BLaER1 treated with 17β-estradiol and CSF1 and Interleukin-3, amounts not matched to agents 10 nM and 100 nM (cell line): ENCODE results near the gene ZNF805.

Experiments
- H3K27ac ChIP-seq, 11 experiments: shearing (Covaris generic); formaldehyde crosslinking; 2 replicates each; pipeline ENCODE4 v1.8.1; 2022
- H3K27me3 ChIP-seq, 11 experiments: shearing (Covaris generic); formaldehyde crosslinking; 2 replicates each; pipeline ENCODE4 v1.8.1; 2022
- H3K36me3 ChIP-seq, 11 experiments: shearing (Covaris generic); formaldehyde crosslinking; 2 replicates each; pipeline ENCODE4 v1.8.1; 2022
- H3K4me1 ChIP-seq, 10 experiments: shearing (Covaris generic); formaldehyde crosslinking; 2 replicates each; pipeline ENCODE4 v1.8.1; 2022
- H3K4me2 ChIP-seq, 11 experiments: shearing (Covaris generic); formaldehyde crosslinking; 2 replicates each; pipeline ENCODE4 v1.8.1; 2022
- H3K4me3 ChIP-seq, 10 experiments: shearing (Covaris generic); formaldehyde crosslinking; 2 replicates each; pipeline ENCODE4 v1.8.1; 2022
- H3K9ac ChIP-seq, 11 experiments: shearing (Covaris generic); formaldehyde crosslinking; 2 replicates each; pipeline ENCODE4 v1.8.1; 2022
- H3K9me3 ChIP-seq, 11 experiments: shearing (Covaris generic); formaldehyde crosslinking; replicated peaks in 1 of 11; 2 replicates each; pipeline ENCODE4 v1.8.1; 2022
- H4K20me1 ChIP-seq, 11 experiments: shearing (Covaris generic); formaldehyde crosslinking; 2 replicates each; pipeline ENCODE4 v1.8.1; 2022
- Cebpa-rat ChIP-seq, 11 experiments: shearing (Covaris generic); IDR thresholded peaks; 2 replicates each; pipeline ENCODE4 v1.8.1; 2022

Gene ZNF805

GRCh38 chr19:57292547-57292946 is 52.1 kb downstream of the ZNF805 start:
- H3K27me3 ChIP-seq: no peaks in the 10 kb centered on the region
- no peak overlapping the region for H3K4me3 ChIP-seq
- peaks cover 20 to 100% (median 93%) of the 10 kb centered on the region in 11 experiments; a peak in 21 of 22 replicates for H4K20me1 ChIP-seq
- peaks cover 95 to 100% (median 99%) of the 10 kb centered on the region in 11 experiments for H3K36me3 ChIP-seq
- no peak overlapping the region for H3K9ac ChIP-seq
- no peak for TF ChIP-seq Cebpa-rat (IDR thresholded peaks at IDR 0.05)
- H3K27ac ChIP-seq: no peak overlapping the region
- no peak overlapping the region for H3K4me2 ChIP-seq
- peaks cover 0 to 13% (median 0%) of the 10 kb centered on the region in 10 experiments; a peak in 4 of 20 replicates for H3K4me1 ChIP-seq
- H3K9me3 ChIP-seq: peaks cover 58 to 68% (median 63%) of the 10 kb centered on the region in 11 experiments

GRCh38 chr19:57293719-57294118 is 53.3 kb downstream of the ZNF805 start:
- H4K20me1 ChIP-seq: peaks cover 26 to 100% (median 92%) of the 10 kb centered on the region in 11 experiments; a peak in 20 of 22 replicates
- H3K9ac ChIP-seq: no peak overlapping the region
- H3K27me3 ChIP-seq: no peaks in the 10 kb centered on the region
- H3K27ac ChIP-seq: no peak overlapping the region
- peaks cover 0 to 2% (median 0%) of the 10 kb centered on the region in 10 experiments; a peak in 4 of 20 replicates for H3K4me1 ChIP-seq
- no peak for TF ChIP-seq Cebpa-rat (IDR thresholded peaks at IDR 0.05)
- peaks cover 58 to 66% (median 63%) of the 10 kb centered on the region in 11 experiments for H3K9me3 ChIP-seq
- peaks cover 92 to 100% (median 98%) of the 10 kb centered on the region in 11 experiments for H3K36me3 ChIP-seq
- H3K4me3 ChIP-seq: no peak overlapping the region
- no peak overlapping the region for H3K4me2 ChIP-seq

GRCh38 chr19:57302020-57302465 is 61.6 kb downstream of the ZNF805 start:
- Histone ChIP-seq H3K4me1 (peaks cover 11 to 19% (median 18%) of the 10 kb centered on the region in 10 experiments), H3K27me3 (no peaks in the 10 kb centered on the region), H3K9ac (peak overlapping the region in 6 of 11 experiments; percentile 5 to 45 (median 28); a peak in 4 of 22 replicates), H3K9me3 (no peaks in the 10 kb centered on the region), H3K4me2 (peak overlapping the region; percentile 27 to 83 (median 73); a peak in 20 of 22 replicates), H3K36me3 (peaks cover 62 to 92% (median 86%) of the 10 kb centered on the region in 11 experiments), H3K27ac (peak overlapping the region in 9 of 11 experiments; percentile 37 to 65 (median 54); a peak in 16 of 22 replicates), H3K4me3 (no peak overlapping the region), H4K20me1 (peaks cover 21 to 100% (median 65%) of the 10 kb centered on the region in 11 experiments; a peak in 21 of 22 replicates)
- peak in 5 of 11 experiments; percentile 43 to 74 (median 62); a peak in 8 of 22 replicates for TF ChIP-seq Cebpa-rat (IDR thresholded peaks at IDR 0.05)

GRCh38 chr19:57302727-57303401 is 62.4 kb downstream of the ZNF805 start:
- TF ChIP-seq Cebpa-rat (IDR thresholded peaks at IDR 0.05): no peak
- Histone ChIP-seq H3K4me1 (peaks cover 11 to 19% (median 18%) of the 10 kb centered on the region in 10 experiments), H3K36me3 (peaks cover 57 to 85% (median 77%) of the 10 kb centered on the region in 11 experiments), H3K27ac (peak overlapping the region in 7 of 11 experiments; percentile 9 to 65 (median 54); a peak in 7 of 22 replicates), H3K4me2 (peak overlapping the region in 1 of 11 experiments; percentile 79; a peak in 2 of 22 replicates), H3K9me3 (peaks cover 0 to under 1% (median 0%) of the 10 kb centered on the region in 11 experiments; a peak in 2 of 22 replicates), H3K4me3 (no peak overlapping the region), H4K20me1 (peaks cover 21 to 92% (median 57%) of the 10 kb centered on the region in 11 experiments; a peak in 21 of 22 replicates), H3K27me3 (no peaks in the 10 kb centered on the region), H3K9ac (no peak overlapping the region)
